Skeletal muscle satellite cell (primary cell): ENCODE measurements around the gene TAS2R19.

ENCODE experiments used
- H3K27me3 ChIP-seq: 2 replicates; pipeline ENCODE4 v1.7.0; 2013; ENCODE audit warnings: low read length; ENCODE audit not compliant: control insufficient read depth, insufficient read depth
- H3K36me3 ChIP-seq: 2 replicates; pipeline ENCODE4 v1.7.0; 2013; ENCODE audit warnings: mild to moderate bottlenecking, control low read depth, low read length; ENCODE audit not compliant: insufficient read depth
- H3K4me1 ChIP-seq: 2 replicates; pipeline ENCODE4 v1.7.0; 2013; ENCODE audit warnings: low read length; ENCODE audit not compliant: control insufficient read depth, insufficient read depth
- H3K4me2 ChIP-seq: 2 replicates; pipeline ENCODE4 v1.7.0; 2013; ENCODE audit warnings: mild to moderate bottlenecking, low read length
- H3K4me3 ChIP-seq: 2 replicates; pipeline ENCODE4 v1.7.0; 2013; ENCODE audit warnings: low read length
- H3K9ac ChIP-seq: 2 replicates; pipeline ENCODE4 v1.7.0; 2013; ENCODE audit warnings: mild to moderate bottlenecking, low read depth, low read length, moderate library complexity
- H3K9me3 ChIP-seq: replicated peaks from 2 replicates; pipeline ENCODE4 v1.7.0; 2013; ENCODE audit warnings: mild to moderate bottlenecking, control low read depth, low read length

Gene TAS2R19

GRCh38 chr12:10989107-10989506 lies 33.3 kb downstream of the TAS2R19 start:
- Histone ChIP-seq H3K9ac (no peak overlapping the region), H3K27me3 (no peaks in the 10 kb centered on the region), H3K4me2 (no peak overlapping the region), H3K36me3 (no peaks in the 10 kb centered on the region), H3K4me3 (no peak overlapping the region), H3K9me3 (no peaks in the 10 kb centered on the region), H3K4me1 (no peaks in the 10 kb centered on the region)

DNA sequence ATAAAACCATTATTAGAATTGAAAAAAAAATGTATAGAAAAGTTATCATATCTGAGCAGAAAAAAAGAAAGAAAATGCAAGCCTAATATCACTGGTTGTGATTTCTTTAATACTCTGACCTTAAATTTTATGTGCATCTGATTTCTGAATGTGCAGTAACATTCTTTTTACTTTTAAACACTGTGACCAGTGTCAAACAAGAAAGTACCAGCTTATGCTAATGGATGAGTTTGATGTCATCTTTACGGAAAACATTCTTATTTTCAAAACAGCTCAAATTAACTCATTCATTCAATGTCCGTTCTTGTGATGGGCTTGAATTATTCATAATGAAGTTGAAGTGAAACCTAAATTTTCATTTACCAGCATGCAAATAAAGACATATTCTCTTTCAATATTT lies 35.6 kb downstream of the TAS2R19 start, which contains the start of gene TAS2R50:
TAS2R50 (minus strand) TSS at position 101 of the 400 bp plus-strand sequence; CDS start at position 49, 52 bp downstream.
- Histone ChIP-seq H3K4me2 (no peak within 1 kb of the TSS), H3K36me3 (no peaks in the 10 kb centered on the region), H3K4me1 (no peaks in the 10 kb centered on the region), H3K9ac (no peak within 1 kb of the TSS), H3K27me3 (no peaks in the 10 kb centered on the region), H3K9me3 (no peaks in the 10 kb centered on the region), H3K4me3 (no peak within 1 kb of the TSS)

DNA sequence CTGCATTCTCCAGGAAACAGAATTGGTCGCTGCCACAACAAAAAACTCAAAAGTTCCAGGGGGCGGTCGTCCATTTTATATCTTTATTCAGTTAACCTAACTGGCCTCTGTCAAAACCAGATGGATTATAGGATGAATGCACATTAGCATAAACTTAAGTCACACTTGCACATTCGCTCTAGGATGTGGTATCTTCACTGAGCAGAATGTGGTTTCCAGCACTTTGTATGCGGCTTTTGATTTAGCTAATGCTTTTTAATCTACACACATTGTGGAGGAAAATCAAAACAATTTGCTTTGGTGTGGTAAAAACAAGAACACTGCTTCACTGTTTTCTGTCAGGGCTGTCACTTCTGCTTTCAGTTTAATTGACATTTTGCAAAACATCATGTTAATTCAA lies 40.2 kb downstream of the TAS2R19 start:
- no peak overlapping the region for H3K4me2 ChIP-seq

GRCh38 chr12:10974965-10975364 lies 47.5 kb downstream of the TAS2R19 start:
- no peaks in the 10 kb centered on the region for H3K36me3 ChIP-seq
- no peaks in the 10 kb centered on the region for H3K9me3 ChIP-seq
- no peak overlapping the region for H3K9ac ChIP-seq
- H3K27me3 ChIP-seq = no peaks in the 10 kb centered on the region
- H3K4me1 ChIP-seq = no peaks in the 10 kb centered on the region
- no peak overlapping the region for H3K4me2 ChIP-seq
- no peak overlapping the region for H3K4me3 ChIP-seq

More for the DNA sequence above, 40.2 kb downstream of the TAS2R19 start:
- Histone ChIP-seq H3K9ac (no peak overlapping the region), H3K4me3 (no peak overlapping the region), H3K4me1 (no peaks in the 10 kb centered on the region), H3K27me3 (no peaks in the 10 kb centered on the region), H3K9me3 (no peaks in the 10 kb centered on the region), H3K36me3 (no peaks in the 10 kb centered on the region)
